Smooth muscle cell (in vitro differentiated cells): ENCODE results near the gene ESRRB. TPM values are rescaled to one million over a fixed set of nuclear protein-coding genes. Genes with fewer than 3 reads are reported as not detected.

ENCODE experiments used
- DNase-seq: peaks from one replicate; lab custom pipeline; 2025; ENCODE audit not compliant: unreplicated experiment; lab: John Stamatoyannopoulos, UW
- H2AFZ ChIP-seq: fragments of 200-600 bp; sonication (generic); 2 replicates; pipeline ENCODE4 v1.6.0; 2016; ENCODE audit warnings: antibody characterized with exemption, low read depth, mild to moderate bottlenecking
- H3F3A ChIP-seq: fragments of 200-600 bp; sonication (generic); 2 replicates; pipeline ENCODE4 v1.6.0; 2017; ENCODE audit warnings: antibody characterized with exemption, low read depth
- H3K27ac ChIP-seq: fragments of 200-600 bp; sonication (generic); 2 replicates; pipeline ENCODE4 v1.5.1; 2016; ENCODE audit warnings: low read depth, mild to moderate bottlenecking
- H3K27me3 ChIP-seq: fragments of 200-600 bp; sonication (generic); 2 replicates; pipeline ENCODE4 v1.6.1; 2016; ENCODE audit warnings: low read depth, mild to moderate bottlenecking
- H3K36me3 ChIP-seq: fragments of 200-600 bp; sonication (generic); 2 replicates; pipeline ENCODE4 v1.5.1; 2016; ENCODE audit warnings: low read depth
- H3K4me1 ChIP-seq: fragments of 200-600 bp; sonication (generic); 2 replicates; pipeline ENCODE4 v1.5.1; 2016; ENCODE audit warnings: low read depth
- H3K4me2 ChIP-seq: fragments of 200-600 bp; sonication (generic); 2 replicates; pipeline ENCODE4 v1.6.0; 2016; ENCODE audit warnings: mild to moderate bottlenecking
- H3K4me3 ChIP-seq: fragments of 200-600 bp; sonication (generic); 2 replicates; pipeline ENCODE4 v1.5.1; 2016; ENCODE audit warnings: mild to moderate bottlenecking
- H3K79me2 ChIP-seq: fragments of 200-600 bp; sonication (generic); 2 replicates; pipeline ENCODE4 v1.6.0; 2016; ENCODE audit warnings: low read depth, mild to moderate bottlenecking
- H3K9ac ChIP-seq: fragments of 200-600 bp; sonication (generic); 2 replicates; pipeline ENCODE4 v1.6.0; 2016; ENCODE audit warnings: low read depth
- H3K9me3 ChIP-seq: fragments of 200-600 bp; sonication (generic); replicated peaks from 2 replicates; pipeline ENCODE4 v1.5.1; 2016; ENCODE audit warnings: low read depth
- H4K20me1 ChIP-seq: fragments of 200-600 bp; sonication (generic); 2 replicates; pipeline ENCODE4 v1.6.0; 2016; ENCODE audit warnings: low read depth
- WGBS: methylation state at CpG from one replicate; pipeline ENCODE4 v1.1.7; 2016; ENCODE audit warnings: low lambda C conversion rate; 5-methylcytosine and 5-hydroxymethylcytosine counted together
- polyA plus RNA-seq: library from polyadenylated mRNA; unstranded; fragments of >200 nt; fragmentation: Nextera tagmentation; extraction: Ambion mirVana; gene quantifications from 2 replicates; pipeline ENCODE4 v1.2.1, GENCODE V29; 2016
- total RNA-seq: library from RNA; depleted of rRNA; stranded (reverse); fragments of >200 nt; gene quantifications from 2 replicates; pipeline ENCODE4 v1.2.3, GENCODE V29; 2014
- TF ChIP-seq, protein P1 (sequence below): fragments of 200-600 bp; sonication (generic); IDR thresholded peaks from 2 replicates; pipeline ENCODE4 v1.5.1; 2017; ENCODE audit warnings: borderline replicate concordance, mild to moderate bottlenecking, antibody characterized with exemption; ENCODE audit not compliant: insufficient read depth, poor library complexity, severe bottlenecking

ESRRB gene
- total and polyA plus RNA-seq, 2 experiments from 2014 or later = 0.72 TPM; not detected in 1

- Histone ChIP-seq H3K79me2 (no peaks in the 10 kb centered on the region), H3K36me3 (no peaks in the 10 kb centered on the region), H3K4me1 (no peaks in the 10 kb centered on the region), H2AFZ (no peak overlapping the region), H3K4me2 (no peak overlapping the region), H3K4me3 (no peak overlapping the region), H3K27ac (no peak overlapping the region), H3F3A (no peaks in the 10 kb centered on the region), H3K27me3 (no peaks in the 10 kb centered on the region), H3K9me3 (no peaks in the 10 kb centered on the region), H4K20me1 (no peaks in the 10 kb centered on the region), H3K9ac (no peak overlapping the region)
- 94% methylated on average over 4 of the region's 4 CpGs for WGBS
- TF ChIP-seq, protein P1, sequence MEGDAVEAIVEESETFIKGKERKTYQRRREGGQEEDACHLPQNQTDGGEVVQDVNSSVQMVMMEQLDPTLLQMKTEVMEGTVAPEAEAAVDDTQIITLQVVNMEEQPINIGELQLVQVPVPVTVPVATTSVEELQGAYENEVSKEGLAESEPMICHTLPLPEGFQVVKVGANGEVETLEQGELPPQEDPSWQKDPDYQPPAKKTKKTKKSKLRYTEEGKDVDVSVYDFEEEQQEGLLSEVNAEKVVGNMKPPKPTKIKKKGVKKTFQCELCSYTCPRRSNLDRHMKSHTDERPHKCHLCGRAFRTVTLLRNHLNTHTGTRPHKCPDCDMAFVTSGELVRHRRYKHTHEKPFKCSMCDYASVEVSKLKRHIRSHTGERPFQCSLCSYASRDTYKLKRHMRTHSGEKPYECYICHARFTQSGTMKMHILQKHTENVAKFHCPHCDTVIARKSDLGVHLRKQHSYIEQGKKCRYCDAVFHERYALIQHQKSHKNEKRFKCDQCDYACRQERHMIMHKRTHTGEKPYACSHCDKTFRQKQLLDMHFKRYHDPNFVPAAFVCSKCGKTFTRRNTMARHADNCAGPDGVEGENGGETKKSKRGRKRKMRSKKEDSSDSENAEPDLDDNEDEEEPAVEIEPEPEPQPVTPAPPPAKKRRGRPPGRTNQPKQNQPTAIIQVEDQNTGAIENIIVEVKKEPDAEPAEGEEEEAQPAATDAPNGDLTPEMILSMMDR = no peak
- DNase-seq = no peak
Measured at GRCh38 chr14:76502219-76502618, 126.3 kb downstream of the ESRRB start.

DNA sequence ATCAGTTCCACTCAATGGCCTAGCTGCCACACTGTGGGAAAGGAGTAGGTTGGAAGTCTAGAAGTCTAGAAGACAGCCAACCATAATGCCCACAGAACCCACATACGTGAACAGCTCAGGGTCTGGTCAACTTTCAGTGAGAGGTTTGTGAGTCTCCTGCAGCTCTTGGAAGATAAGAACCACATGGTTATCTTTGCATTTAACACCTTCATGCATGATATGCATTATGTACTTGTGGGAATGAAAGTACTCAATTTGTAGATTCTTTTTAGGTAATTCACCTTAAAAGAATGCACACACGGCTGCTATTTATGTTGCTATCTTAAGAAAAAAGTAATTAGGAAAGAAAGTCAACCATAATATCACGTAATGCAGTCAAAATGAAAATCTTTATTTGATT, 126.7 kb downstream of the ESRRB start:
- TF ChIP-seq, protein P1 = no peak
- 83% methylated on average over 3 of the region's 3 CpGs for WGBS
- no peak overlapping the region for H2AFZ ChIP-seq
- no peaks in the 10 kb centered on the region for H3K4me1 ChIP-seq
- H3K36me3 ChIP-seq = no peaks in the 10 kb centered on the region
- H3K9ac ChIP-seq = no peak overlapping the region
- H3K79me2 ChIP-seq = no peaks in the 10 kb centered on the region
- H3F3A ChIP-seq = no peaks in the 10 kb centered on the region
- H3K27me3 ChIP-seq = no peaks in the 10 kb centered on the region
- DNase-seq = no peak
- no peak overlapping the region for H3K4me2 ChIP-seq
- H3K4me3 ChIP-seq = no peak overlapping the region
- H3K9me3 ChIP-seq = no peaks in the 10 kb centered on the region
- no peak overlapping the region for H3K27ac ChIP-seq
- H4K20me1 ChIP-seq = no peaks in the 10 kb centered on the region

GRCh38 chr14:76509311-76509710, 133.4 kb downstream of the ESRRB start:
- H3K27me3 ChIP-seq = peaks cover 23% of the 10 kb centered on the region
- H3K4me2 ChIP-seq = no peak overlapping the region
- no peaks in the 10 kb centered on the region for H3K36me3 ChIP-seq
- TF ChIP-seq, protein P1 = no peak
- no peak overlapping the region for H2AFZ ChIP-seq
- DNase-seq = no peak
- H3K27ac ChIP-seq = no peak overlapping the region
- no peaks in the 10 kb centered on the region for H3K9me3 ChIP-seq
- 87% methylated on average over 7 of the region's 7 CpGs for WGBS
- H3F3A ChIP-seq = no peaks in the 10 kb centered on the region
- no peaks in the 10 kb centered on the region for H4K20me1 ChIP-seq
- no peak overlapping the region for H3K9ac ChIP-seq
- no peaks in the 10 kb centered on the region for H3K4me1 ChIP-seq
- no peak overlapping the region for H3K4me3 ChIP-seq
- H3K79me2 ChIP-seq = no peaks in the 10 kb centered on the region

- Histone ChIP-seq H3K4me2 (no peak overlapping the region), H3K4me1 (no peaks in the 10 kb centered on the region), H3K9me3 (no peaks in the 10 kb centered on the region), H3K9ac (no peak overlapping the region), H3K4me3 (no peak overlapping the region), H3K79me2 (no peaks in the 10 kb centered on the region), H2AFZ (no peak overlapping the region), H3K27ac (no peak overlapping the region), H3F3A (no peaks in the 10 kb centered on the region), H3K27me3 (peaks cover 23% of the 10 kb centered on the region), H3K36me3 (no peaks in the 10 kb centered on the region), H4K20me1 (no peaks in the 10 kb centered on the region)
- TF ChIP-seq, protein P1 = no peak
- WGBS = 69% methylated on average over 3 of the region's 3 CpGs
- no peak for DNase-seq
Measured at GRCh38 chr14:76510181-76510580, 134.2 kb downstream of the ESRRB start.
